Limb (tissue), 2 donors: Measurements from ENCODE around the gene TRIM25.

ENCODE experiments used
- DNase-seq, 2 donors: peaks; one replicate each; pipeline ENCODE4 v3.0.0-alpha.2; 2016; ENCODE audit errors: extremely low spot score in 2 of 2

Gene TRIM25

GRCh38 chr17:56867948-56868376, 45.9 kb downstream of the TRIM25 start:
- DNase-seq = no peak

GRCh38 chr17:56866496-56866895, 47.4 kb downstream of the TRIM25 start:
- no peak for DNase-seq

- no peak for DNase-seq
Observed at GRCh38 chr17:56866076-56866475, 47.8 kb downstream of the TRIM25 start.

GRCh38 chr17:56863974-56864373, 49.9 kb downstream of the TRIM25 start:
- no peak for DNase-seq

GRCh38 chr17:56861899-56862298, 52.0 kb downstream of the TRIM25 start:
- DNase-seq = no peak

GRCh38 chr17:56851008-56851407, 62.8 kb downstream of the TRIM25 start:
- no peak for DNase-seq

- DNase-seq = no peak
Observed at GRCh38 chr17:56850591-56850990, 63.3 kb downstream of the TRIM25 start.

- DNase-seq = no peak
Observed at GRCh38 chr17:56849131-56849530, 64.7 kb downstream of the TRIM25 start.

GRCh38 chr17:56847106-56847505, 66.7 kb downstream of the TRIM25 start:
- DNase-seq = no peak

GRCh38 chr17:56845934-56846333, 67.9 kb downstream of the TRIM25 start:
- DNase-seq = no peak

- no peak for DNase-seq
Observed at GRCh38 chr17:56842577-56842976, 71.3 kb downstream of the TRIM25 start.

GRCh38 chr17:56838687-56839086, 75.2 kb downstream of the TRIM25 start:
- no peak for DNase-seq
